NCI-H2196 (cell line): ENCODE results near the gene WDR70.
"Not testable (repeated sequence)": the region's sequence is repeated elsewhere in the genome, so short reads cannot be mapped to it uniquely, and the experiment has no call there.

Experiments
- DNase-seq: peaks from one replicate; lab custom pipeline; 2025; ENCODE audit not compliant: unreplicated experiment; lab: John Stamatoyannopoulos, UW

WDR70 gene

DNA sequence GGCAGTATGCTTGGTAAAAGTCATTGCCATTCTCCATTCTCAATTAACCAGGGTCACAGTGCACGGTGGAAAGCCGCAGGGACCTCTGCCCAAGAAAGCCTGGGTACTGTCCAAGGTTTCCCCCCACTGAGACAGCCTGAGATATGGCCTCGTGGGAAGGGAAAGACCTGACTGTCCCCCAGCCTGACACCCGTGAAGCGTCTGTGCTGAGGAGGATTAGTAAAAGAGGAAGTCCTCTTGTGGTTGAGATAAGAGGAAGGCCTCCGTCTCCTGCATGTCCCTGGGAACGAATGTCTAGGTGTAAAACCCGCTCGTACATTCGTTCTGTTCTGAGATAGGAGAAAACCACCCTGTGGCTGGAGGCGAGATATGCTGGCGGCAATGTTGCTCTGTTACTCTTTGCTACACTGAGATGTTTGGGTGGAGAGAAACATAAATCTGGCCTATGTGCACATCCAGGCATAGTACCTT lies 293.0 kb downstream of the WDR70 start:
- DNase-seq: not testable (repeated sequence)

DNA sequence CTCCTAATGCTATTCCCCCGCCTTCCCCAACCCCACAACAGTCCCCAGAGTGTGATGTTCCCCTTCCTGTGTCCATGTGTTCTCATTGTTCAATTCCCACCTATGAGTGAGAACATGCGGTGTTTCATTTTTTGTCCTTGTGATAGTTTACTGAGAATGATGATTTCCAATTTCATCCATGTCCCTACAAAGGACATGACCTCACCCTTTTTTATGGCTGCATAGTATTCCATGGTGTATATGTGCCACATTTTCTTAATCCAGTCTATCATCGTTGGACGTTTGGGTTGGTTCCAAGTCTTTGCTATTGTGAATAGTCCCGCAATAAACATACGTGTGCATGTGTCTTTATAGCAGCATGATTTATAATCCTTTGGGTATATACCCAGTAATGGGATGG lies 295.2 kb downstream of the WDR70 start:
- DNase-seq: not testable (repeated sequence)

DNA sequence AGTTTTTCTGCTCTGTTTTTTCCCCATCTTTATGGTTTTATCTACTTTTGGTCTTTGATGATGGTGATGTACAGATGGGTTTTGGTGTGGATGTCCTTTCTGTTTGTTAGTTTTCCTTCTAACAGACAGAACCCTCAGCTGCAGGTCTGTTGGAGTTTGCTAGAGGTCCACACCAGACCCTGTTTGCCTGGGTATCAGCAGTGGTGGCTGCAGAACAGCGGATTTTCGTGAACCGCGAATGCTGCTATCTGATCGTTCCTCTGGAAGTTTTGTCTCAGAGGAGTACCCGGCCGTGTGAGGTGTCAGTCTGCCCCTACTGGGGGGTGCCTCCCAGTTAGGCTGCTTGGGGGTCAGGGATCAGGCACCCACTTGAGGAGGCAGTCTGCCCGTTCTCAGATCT lies 300.2 kb downstream of the WDR70 start:
- DNase-seq: not testable (repeated sequence)

DNA sequence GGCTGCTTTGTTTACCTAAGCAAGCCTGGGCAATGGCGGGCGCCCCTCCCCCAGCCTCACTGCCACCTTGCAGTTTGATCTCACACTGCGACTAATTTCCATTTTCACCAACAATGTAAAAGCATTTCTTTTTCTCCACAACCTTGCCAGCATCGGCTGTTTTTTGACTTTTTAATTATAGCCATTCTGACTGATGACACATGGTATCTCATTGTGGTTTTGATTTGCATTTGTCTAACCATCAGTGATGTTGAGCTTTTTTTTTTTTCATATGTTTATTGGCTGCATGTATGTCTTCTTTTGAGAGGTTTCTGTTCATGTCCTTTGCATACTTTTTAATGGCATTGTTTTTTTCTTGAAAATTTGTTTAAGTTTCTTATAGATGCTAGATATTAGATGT lies 300.8 kb downstream of the WDR70 start:
- DNase-seq: not testable (repeated sequence)

DNA sequence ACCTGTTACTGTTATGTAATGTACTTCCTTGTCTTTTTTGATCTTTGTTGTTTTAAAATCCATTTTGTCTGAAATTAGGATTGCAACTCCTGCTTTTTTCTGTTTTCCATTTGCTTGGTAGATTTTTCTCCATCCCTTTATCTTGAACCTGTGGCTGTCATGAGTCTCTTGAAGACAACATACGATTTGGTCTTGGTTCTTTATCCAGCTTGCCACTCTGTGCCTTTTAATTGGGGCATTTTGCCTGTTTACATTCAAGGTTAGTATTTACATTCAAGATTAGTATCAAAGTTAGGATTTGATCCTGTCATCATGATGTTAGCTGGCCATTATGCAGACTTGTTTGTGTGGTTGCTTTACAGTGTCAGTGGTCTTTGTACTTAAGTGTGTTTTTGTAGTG lies 304.0 kb downstream of the WDR70 start:
- no peak for DNase-seq

DNA sequence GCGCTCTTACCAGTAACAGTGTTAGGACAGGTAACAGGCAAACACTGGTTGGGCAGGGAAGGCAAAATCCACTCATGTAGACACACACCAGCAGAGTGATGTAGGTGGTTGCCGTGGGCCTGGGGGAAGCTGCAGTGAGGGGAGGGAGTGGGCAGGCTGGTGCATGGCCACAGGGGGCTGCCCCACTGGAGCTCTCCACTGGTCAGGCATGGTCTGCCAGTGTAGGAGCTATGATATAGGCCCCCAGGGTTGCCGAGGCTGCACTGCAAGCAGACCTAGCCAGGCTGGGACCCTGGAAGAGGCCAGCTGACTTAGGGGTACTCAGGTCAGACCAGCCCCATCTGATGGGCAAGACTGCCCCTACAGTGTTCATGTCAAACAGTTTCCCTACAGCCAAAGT lies 306.1 kb downstream of the WDR70 start:
- no peak for DNase-seq

DNA sequence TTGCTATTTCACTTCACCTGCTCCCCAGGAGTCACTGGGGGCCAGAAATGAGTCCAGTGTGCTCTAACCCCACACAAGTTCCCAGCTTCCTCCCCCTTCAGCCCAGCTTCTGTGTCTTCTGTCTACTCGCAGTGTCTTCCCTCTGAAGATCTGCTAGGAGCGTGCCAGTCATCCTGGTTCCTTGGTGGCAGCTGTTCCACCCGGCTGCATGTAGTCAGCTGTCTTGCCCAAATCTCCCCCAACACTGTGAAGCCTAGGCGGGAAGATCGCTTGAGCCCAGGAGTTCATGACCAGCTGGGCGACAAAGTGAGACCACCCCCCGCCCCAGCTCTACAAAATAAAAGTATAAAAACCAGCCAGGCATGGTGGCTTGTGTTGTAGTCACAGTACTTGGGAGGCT lies 306.7 kb downstream of the WDR70 start:
- no peak for DNase-seq

DNA sequence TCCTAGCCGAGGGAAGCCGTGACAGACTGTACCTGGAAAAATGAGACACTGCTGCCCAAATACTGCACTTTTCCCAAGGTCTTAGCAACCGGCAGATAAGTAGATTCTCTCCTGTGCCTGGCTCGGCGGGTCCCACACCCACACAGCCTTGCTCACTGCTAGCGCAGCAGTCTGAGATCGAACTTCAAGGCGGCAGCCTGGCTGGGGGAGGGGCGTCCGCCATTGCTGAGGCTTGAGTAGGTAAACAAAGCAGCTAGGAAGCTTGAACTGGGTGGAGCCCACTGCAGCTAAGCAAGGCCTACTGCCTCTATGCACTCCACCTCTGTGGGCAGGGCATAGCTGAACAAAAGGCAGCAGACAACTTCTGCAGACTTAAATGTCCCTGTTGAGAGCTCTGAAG lies 309.8 kb downstream of the WDR70 start:
- not testable (repeated sequence) for DNase-seq

DNA sequence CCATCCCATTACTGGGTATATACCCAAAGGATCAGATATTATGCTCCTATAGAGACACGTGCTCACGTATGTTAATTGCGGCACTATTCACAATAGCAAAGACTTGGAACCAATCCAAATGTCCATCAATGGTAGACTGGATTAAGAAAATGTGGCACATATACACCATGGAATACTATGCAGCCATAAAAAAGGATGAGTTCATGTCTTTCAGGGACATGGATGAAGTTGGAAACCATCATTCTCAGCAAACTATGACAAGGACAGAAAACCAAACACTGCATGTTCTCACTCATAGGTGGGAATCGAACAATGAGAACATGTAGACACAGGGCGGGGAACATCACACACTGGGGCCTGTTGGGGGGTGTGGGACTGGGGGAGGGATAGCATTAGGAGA lies 315.2 kb downstream of the WDR70 start:
- not testable (repeated sequence) for DNase-seq

DNA sequence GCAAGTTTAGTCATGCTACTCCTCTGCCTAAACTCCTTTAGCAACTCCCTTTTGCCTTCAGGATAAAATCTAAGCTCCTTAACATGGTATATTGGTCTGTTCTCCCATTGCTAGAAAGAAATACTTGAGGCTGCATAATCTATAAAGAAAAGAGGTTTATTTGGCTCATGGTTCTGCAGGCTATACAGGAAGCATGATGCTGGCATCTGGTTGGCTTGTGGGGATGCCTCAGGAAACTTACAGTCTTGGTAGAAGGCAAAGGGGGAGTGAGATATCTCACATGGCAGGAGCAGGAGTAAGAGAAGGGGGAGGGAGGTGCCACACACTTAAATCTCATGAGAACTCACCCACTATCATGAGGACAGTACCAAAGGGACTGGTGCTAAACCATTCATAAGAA lies 315.7 kb downstream of the WDR70 start:
- no peak for DNase-seq

DNA sequence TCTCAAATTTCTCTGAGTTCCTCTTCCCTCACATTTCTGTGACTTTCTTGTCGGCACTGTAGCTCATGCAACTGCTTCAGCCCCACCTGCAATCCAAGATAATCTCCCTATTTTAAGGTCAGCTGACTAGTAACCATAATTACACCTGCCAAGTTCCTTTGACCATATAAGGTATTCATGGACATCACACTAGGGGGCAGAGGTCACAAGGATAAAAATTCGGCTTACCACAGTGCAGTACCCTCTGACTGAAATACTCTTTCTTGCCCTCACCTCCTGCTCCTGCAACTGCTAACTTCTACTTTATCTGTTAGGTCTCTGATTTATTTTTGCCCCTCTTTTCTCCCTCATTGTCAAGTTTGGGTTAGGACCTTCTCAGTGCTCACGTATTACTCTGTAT lies 316.5 kb downstream of the WDR70 start:
- DNase-seq: peak; percentile 21

DNA sequence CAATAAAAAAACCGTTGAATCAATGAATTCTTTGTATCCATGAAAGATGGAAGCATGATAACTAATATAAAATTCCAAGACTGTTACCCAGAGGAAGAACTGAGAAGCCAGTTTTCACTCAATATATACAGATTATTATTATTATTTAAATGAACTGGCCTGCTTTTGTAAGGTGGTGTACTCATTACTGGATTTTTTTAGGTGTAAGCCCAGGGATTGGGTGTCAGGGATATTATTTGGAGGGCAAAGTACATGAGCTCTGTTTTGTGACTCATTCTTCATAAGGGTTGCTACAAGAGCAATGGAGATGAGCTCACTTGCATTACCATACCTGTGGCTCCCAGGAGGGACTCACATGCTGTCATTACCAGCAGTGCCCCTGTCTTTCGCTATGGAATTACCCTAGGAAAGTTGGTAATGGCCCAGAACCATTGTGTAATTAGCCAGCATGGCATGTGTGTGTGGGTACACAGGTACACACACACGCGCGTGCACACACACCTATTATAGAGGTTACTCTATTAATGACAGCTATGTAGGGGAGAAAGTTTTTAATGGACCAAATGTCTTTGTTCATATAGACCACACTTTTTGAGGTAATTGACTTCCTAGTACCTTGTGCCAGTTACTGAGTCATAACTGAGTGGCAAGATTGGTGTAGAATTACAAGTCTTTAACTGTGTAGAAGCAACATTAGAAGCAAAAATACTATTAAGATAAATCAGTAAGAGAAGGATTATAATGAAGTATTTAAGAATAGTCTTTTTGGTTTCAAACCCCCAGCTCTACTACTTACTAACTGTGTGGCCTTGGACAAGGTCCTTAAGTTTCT lies 317.3 kb downstream of the WDR70 start:
- peak; percentile 75 for DNase-seq

DNA sequence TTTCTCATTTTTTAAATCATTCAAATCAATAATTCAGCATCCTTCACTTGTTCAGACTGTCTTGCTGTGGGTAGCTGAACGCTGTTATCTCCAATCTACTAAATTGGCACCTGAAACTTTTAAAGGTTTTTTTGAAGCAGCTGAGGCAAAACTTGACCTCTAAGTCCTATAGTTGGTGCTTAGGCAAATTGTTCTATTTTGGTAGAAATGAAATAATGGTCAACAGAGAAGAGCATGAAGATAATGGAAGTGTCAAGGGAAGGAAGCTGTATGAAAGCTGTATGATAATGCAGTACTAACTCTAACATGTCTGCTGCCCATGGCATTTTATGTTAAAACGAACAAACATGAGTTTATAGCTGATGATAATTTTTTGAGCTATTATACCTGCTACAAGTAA lies 322.8 kb downstream of the WDR70 start:
- DNase-seq: no peak

DNA sequence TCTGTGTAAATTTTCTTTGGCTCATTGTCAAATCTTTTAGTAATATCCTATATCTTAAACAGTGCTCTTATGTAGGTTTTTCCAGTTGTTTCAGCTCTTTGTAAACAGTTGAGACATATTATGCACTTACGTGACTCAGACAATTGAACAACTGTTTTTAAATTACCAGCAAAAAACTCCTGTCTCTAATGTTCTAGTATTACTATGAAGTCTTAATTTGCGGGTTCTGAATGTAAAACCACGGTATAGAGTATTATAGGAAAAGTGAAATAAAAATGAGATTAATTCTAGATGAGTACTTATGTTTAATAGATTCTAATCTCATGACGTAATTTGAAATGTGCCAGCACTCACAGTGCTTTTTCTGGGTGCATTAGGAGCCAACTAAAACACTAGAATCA lies 324.7 kb downstream of the WDR70 start:
- DNase-seq: no peak

DNA sequence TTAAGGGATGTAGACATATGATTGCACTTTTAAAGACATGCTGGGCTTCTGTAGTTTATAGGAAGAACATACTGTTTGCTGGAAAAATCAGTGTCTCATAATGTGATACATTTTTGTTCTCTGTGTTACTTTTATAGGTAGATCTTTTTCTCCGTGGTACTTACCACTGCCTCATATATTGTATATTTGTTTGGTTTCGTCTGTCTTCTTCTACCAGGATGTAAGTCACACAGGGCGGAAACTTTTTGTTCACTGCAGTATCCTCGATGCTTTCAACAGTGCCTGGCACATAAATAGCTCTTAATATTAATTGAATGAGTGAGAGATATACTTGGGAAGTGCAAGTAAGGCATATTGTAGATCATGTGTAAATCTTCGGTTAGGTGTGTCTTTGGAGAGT lies 325.3 kb downstream of the WDR70 start:
- no peak for DNase-seq

DNA sequence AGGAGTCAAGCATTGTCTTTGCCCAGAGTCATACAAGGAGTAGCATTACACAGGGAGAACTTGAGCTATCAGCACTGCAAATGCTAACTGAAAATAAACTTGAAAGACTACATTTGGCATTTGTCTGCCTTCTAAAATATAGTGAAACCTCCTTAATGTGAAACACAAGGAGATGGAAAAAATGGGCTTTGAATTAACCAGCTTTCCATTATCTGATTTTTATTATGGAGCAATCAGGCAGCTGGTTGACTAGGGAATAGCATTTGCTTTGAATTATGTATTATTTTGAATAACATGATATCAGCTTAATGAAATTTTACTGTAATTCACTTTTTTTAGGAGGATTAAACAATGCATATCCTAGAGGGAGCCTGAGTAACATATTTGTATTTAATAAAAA lies 329.9 kb downstream of the WDR70 start:
- no peak for DNase-seq

DNA sequence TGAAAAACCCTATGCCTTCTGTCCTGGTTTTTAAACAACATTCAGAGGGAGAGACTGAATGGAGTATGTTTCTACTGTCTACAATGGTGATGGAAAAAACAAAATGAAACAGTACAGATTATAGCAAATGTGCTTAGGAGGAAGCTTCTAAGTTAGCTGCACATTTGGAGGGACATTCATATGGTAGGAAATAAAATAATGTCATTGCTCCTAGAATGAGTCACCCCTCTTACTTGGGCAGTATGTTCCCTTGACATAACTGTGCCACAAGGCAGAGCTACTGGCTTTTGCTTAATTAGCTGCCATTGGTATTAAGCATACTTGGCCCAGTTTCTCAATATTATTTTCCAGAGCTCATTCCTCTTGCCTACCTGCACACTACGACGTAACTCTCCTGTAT lies 331.8 kb downstream of the WDR70 start:
- DNase-seq: no peak

DNA sequence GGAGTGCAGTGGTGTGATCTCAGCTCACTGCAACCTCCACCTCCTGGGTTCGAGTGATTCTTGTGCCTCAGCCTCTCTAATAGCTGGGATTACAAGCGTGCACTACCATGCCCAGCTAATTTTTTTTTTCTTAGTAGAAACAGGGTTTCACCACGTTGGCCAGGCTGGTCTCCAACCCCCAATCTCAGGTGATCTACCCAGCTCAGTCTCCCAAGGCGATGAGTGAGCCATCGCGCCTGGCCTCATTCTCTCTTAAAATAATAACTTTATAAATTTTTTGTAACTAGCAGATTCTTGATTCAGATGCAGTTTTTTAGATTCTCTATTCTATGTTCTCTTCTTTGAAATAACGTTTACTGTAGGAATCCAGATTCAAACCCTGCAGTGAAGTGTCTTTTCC lies 333.6 kb downstream of the WDR70 start:
- DNase-seq: no peak

DNA sequence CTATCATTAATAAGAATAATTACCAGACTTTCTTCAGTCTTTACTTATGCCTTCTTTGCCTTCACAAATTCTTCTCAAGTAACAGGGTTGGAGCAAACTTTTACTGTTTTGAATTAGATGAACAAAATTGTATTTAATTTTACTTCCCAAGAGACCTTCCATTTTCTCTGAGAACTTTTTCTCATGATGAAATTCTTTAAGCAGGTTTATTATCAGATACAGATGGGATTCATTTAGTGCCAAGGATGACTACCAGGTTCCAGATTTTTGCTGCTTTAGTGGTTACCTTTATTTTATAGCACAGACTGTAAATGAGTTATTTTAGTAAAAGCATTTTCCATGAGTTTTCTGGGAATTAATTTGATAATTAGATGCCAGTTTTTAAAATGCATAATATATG lies 335.6 kb downstream of the WDR70 start:
- DNase-seq: no peak

DNA sequence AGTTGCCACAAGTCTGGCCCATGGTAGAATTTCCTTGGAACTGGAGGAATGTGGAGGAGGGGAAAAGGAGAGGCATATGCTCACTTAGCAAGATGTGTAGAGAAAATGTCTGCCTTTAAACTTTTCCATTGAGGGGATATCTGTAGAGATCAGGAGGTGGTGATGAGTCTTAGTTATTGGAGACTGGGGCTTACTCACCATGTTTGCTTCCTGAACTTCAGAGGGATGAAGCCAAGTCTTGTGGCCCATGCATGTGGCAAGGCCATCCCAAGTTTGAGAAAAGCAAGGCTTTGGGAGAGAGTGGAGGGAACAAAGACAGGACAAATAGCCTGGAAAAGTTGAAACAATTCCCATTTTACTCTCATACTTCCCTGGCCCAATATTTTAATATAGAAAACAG lies 336.2 kb downstream of the WDR70 start:
- DNase-seq: no peak

DNA sequence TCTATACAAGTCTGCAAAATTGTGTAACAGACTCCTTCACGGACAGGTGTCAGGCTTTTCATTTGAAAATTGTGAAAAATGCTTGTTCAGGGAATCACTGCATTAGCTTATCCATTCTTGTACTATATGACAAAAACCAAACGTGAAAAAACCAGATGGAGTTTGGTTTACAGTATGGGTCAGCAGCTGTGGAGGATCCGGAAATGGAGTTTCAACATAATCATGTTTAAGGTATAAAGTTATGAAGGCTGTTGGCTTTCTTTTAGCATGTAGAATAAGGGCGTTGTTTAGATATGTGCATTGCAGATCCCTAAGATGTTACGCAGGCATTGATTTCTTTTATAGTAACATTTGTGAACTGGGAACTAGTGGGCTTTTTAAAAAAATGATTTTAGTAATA lies 336.9 kb downstream of the WDR70 start:
- no peak for DNase-seq

DNA sequence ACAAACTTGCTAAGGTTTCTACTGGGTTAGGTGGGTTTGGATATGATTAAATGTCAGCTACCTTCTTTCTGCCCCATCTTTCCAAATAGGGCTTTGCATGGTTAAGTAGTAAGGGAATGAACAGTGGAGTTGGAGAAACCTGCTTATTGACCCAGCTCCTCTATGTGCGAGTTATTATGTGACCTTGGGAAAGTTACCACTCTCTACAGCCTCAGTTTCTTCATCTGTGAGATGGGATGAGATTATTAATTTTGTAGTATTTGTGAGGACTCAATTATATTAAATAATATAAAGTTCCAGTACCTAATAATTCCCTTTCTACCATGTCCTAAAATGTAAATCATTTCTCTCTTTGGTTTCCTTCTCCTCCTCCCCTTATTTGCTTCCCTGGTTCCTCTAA lies 337.3 kb downstream of the WDR70 start:
- DNase-seq: no peak

DNA sequence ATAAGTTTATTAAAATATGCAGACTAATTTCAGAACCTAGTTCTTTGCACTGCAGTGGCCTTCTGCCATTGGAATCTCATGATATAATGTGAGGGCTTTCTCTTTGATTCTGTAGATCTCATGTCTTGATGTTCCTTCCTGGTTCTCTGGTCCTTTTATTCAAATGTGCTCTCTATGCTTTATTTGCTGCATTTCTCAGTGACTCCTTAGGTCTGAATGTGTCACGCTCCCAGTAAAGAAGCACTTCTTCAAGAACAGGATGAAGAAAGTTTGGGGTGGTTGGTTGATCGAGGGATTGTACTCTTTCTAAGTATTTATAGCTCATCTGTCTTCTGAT lies 338.1 kb downstream of the WDR70 start:
- no peak for DNase-seq
